Loucy (cell line): ENCODE data around the gene MPND.

Experiments used
- CTCF ChIP-seq: fragments of 200-600 bp; sonication (generic); conservative IDR thresholded peaks from 2 replicates; pipeline ENCODE4 v1.5.1; 2014; ENCODE audit warnings: mild to moderate bottlenecking, antibody characterized with exemption, low read length
- EZH2phosphoT487 ChIP-seq: fragments of 200-600 bp; IDR thresholded peaks from 2 replicates; pipeline ENCODE4 v1.6.1; 2018; ENCODE audit warnings: antibody characterized with exemption, mild to moderate bottlenecking, moderate library complexity, borderline replicate concordance

GRCh38 chr19:4300589-4300988 is 42.8 kb upstream of the MPND start:
- TF ChIP-seq CTCF (no peak), EZH2phosphoT487 (no peak)
